Caco-2 (cell line): Measurements from ENCODE around the gene CFAP206. TPM values are rescaled to one million over a fixed set of nuclear protein-coding genes. Genes with fewer than 3 reads are reported as not detected.
A peak's percentile ranks its signal among the peaks of the same experiment; 100 is the strongest.

Source experiments
- BruUV-seq: library from RNA; stranded (reverse); fragments of 400-500 nt; replicated peaks from 2 replicates; lab custom pipeline; 2021; lab: Mats Ljungman, UMichigan
- CTCF ChIA-PET: fragments of 300-600 bp; sonication (Branson Sonifier 250); formaldehyde crosslinking; loops from one replicate; lab custom pipeline; 2022; ENCODE audit warnings: antibody characterized with exemption; lab: Charles Lee
- POLR2A ChIA-PET: fragments of 300-600 bp; sonication (Branson Sonifier 250); formaldehyde crosslinking; loops from one replicate; lab custom pipeline; 2022; ENCODE audit warnings: antibody characterized with exemption; lab: Charles Lee
- DNase-seq, 2 experiments: peaks; one replicate each; pipeline versions ENCODE4 v3.0.0 to v3.0.0-alpha.2; 2020 to 2022
- H3K27me3 ChIP-seq: replicated peaks from 2 replicates; pipeline ENCODE4 v1.6.0; 2011; ENCODE audit warnings: low read length; ENCODE audit not compliant: control insufficient read depth, insufficient read depth
- H3K36me3 ChIP-seq: 2 replicates; pipeline ENCODE4 v1.5.1; 2011; ENCODE audit warnings: low read length; ENCODE audit not compliant: control insufficient read depth, insufficient read depth
- H3K4me1 ChIP-seq: fragments of 250-450 bp; sonication (Bioruptor Pico); 2 replicates; pipeline ENCODE4 v1.5.1; 2020; ENCODE audit warnings: mild to moderate bottlenecking
- H3K4me3 ChIP-seq: 2 replicates; pipeline ENCODE4 v1.5.1; 2011; ENCODE audit warnings: low read depth, mild to moderate bottlenecking, control low read depth, low read length
- H3K9me3 ChIP-seq: fragments of 250-450 bp; sonication (Bioruptor Pico); 2 replicates; pipeline ENCODE4 v1.5.1; 2020; ENCODE audit warnings: mild to moderate bottlenecking, moderate library complexity
- H3K27ac Mint-ChIP-seq: one replicate; pipeline ENCODE4 v1.8.0; 2022; ENCODE audit warnings: mixed read lengths; ENCODE audit not compliant: unreplicated experiment
- H3K27me3 Mint-ChIP-seq: one replicate; pipeline ENCODE4 v1.8.0; 2022; ENCODE audit warnings: mixed read lengths; ENCODE audit not compliant: insufficient read depth, unreplicated experiment
- H3K36me3 Mint-ChIP-seq: one replicate; pipeline ENCODE4 v1.8.0; 2022; ENCODE audit warnings: mild to moderate bottlenecking, mixed read lengths; ENCODE audit not compliant: insufficient read depth, unreplicated experiment
- H3K4me1 Mint-ChIP-seq: one replicate; pipeline ENCODE4 v1.8.0; 2022; ENCODE audit warnings: low read depth, mixed read lengths; ENCODE audit not compliant: unreplicated experiment
- H3K4me3 Mint-ChIP-seq: one replicate; pipeline ENCODE4 v1.8.0; 2022; ENCODE audit warnings: mild to moderate bottlenecking, moderate library complexity, mixed read lengths; ENCODE audit not compliant: unreplicated experiment
- H3K9me3 Mint-ChIP-seq: one replicate; pipeline ENCODE4 v1.8.0; 2022; ENCODE audit warnings: mixed read lengths; ENCODE audit not compliant: unreplicated experiment
- CTCF ChIP-seq, 2 experiments: fragments of 200-600 bp in 1 of 2; IDR thresholded peaks; 1 replicate in 1 of 2; 2 replicates in 1 of 2; pipeline versions ENCODE4 v1.5.1 to v1.8.0; 2011 to 2022; ENCODE audit warnings: antibody characterized with exemption in 1 of 2, control low read depth in 1 of 2, inconsistent platforms in 1 of 2, low read depth in 1 of 2, low read length in 1 of 2, mild to moderate bottlenecking in 1 of 2, moderate library complexity in 1 of 2; ENCODE audit not compliant: insufficient read depth in 1 of 2, severe bottlenecking in 1 of 2, unreplicated experiment in 1 of 2
- intact Hi-C: fragments of 100-400 bp; cut with micrococcal nuclease; formaldehyde crosslinking; loops from one replicate; pipeline ENCODE4 v1.10.0; 2022; ENCODE audit not compliant: unreplicated experiment
- total RNA-seq: library from RNA; stranded (reverse); gene quantifications from 2 replicates; pipeline ENCODE4 v1.2.3, GENCODE V29; 2022

The CFAP206 gene
- total RNA-seq, 1 experiment from 2014 or later = not detected

DNA sequence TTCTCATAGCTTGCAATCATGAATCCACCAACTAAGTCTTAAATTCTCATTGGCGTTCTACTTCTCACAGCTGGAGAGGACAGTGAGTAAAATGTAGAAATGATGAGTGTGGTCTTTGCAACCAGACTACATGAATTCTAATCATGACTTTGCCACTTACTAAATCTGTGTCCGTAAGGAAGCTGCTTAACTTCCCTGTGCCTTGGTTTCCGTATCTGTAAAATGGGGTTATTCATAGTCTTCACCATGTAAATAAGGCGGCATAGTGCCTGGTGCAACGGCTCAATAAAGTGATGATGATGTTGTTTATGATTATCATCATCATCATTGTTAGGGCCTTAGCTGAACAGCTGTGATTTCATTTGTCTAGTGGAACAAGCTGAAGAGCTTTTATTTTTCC is 12.6 kb downstream of the CFAP206 start:
- H3K27me3 ChIP-seq = no peaks in the 10 kb centered on the region
- Mint-ChIP-seq H3K27me3 (no peaks in the 10 kb centered on the region), H3K4me3 (no peak overlapping the region), H3K9me3 (no peaks in the 10 kb centered on the region), H3K36me3 (no peaks in the 10 kb centered on the region), H3K4me1 (peaks cover 9% of the 10 kb centered on the region), H3K27ac (no peak overlapping the region)
- ChIA-PET POLR2A (no interaction called here), CTCF (interaction anchor here (0.6 kb wide), 1 partner anchor 31 kb away, joined by 3 read pairs; no protein-coding TSS in a partner anchor)
- BruUV-seq = no TSS peak
- no peak for DNase-seq
- H3K4me3 ChIP-seq = no peak overlapping the region
- peaks cover 15% of the 10 kb centered on the region for H3K4me1 ChIP-seq
- H3K36me3 ChIP-seq = no peaks in the 10 kb centered on the region
- no peak for TF ChIP-seq CTCF (IDR thresholded peaks at IDR 0.05; ENCODE audit: insufficient read depth in 1 of 2, low read depth in 1 of 2, low read length in 1 of 2, severe bottlenecking in 1 of 2, unreplicated experiment in 1 of 2)
- H3K9me3 ChIP-seq = no peaks in the 10 kb centered on the region
- intact Hi-C loops = no loop called here

DNA sequence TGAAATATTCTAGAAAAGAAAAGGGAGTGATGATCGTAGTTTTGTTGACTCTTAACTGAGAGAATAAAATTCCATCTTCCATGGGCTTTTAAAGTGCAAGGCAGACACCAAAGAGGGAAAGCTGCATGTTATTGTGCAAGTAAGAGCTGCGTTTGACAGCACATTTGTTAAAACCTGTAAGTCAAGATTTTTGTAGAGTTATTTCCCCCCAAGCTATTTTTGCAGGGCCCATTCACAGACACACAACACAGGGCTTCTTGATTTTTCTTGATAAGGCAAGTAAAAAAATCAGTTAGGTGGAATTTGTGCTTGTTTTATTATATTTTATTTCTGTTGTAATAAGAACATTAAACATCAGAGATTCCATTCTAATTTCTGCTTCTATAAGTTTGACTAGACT is 13.8 kb downstream of the CFAP206 start:
- CTCF ChIA-PET = no interaction called here

DNA sequence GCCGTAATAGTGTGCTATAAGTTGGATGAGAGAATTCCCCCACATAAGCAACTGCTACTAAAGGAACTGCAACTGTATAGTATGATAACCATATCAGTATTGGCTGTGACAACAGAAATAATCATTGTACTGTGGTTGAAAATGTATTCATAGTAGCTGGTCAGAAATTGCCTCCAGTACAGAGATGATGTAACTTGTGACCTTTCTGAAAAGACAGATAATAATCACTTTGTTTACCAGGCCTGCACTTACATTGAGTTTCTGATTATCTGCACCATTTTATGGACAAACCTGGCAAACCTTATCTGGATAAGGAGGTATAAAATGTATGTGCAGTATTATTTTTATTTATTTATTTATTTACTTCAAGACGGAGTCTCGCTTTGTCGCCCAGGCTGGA is 19.0 kb downstream of the CFAP206 start:
- no peak overlapping the region for H3K4me3 ChIP-seq
- DNase-seq = no peak
- no peaks in the 10 kb centered on the region for H3K27me3 ChIP-seq
- peaks cover 5% of the 10 kb centered on the region for H3K27me3 Mint-ChIP-seq
- ChIA-PET CTCF (no interaction called here), POLR2A (no interaction called here)
- peaks cover 4% of the 10 kb centered on the region for H3K4me1 Mint-ChIP-seq
- H3K36me3 ChIP-seq = no peaks in the 10 kb centered on the region
- no peaks in the 10 kb centered on the region for H3K9me3 Mint-ChIP-seq
- intact Hi-C loops = no loop called here
- peaks cover 14% of the 10 kb centered on the region for H3K4me1 ChIP-seq
- no peak overlapping the region for H3K4me3 Mint-ChIP-seq
- H3K9me3 ChIP-seq = no peaks in the 10 kb centered on the region
- no TSS peak for BruUV-seq
- no peaks in the 10 kb centered on the region for H3K36me3 Mint-ChIP-seq
- H3K27ac Mint-ChIP-seq = no peak overlapping the region
- no peak for TF ChIP-seq CTCF (IDR thresholded peaks at IDR 0.05; ENCODE audit: insufficient read depth in 1 of 2, low read depth in 1 of 2, low read length in 1 of 2, severe bottlenecking in 1 of 2, unreplicated experiment in 1 of 2)

More for the DNA sequence above, 13.8 kb downstream of the CFAP206 start:
- no peaks in the 10 kb centered on the region for H3K9me3 Mint-ChIP-seq
- intact Hi-C loops = no loop called here
- TF ChIP-seq CTCF (IDR thresholded peaks at IDR 0.05; ENCODE audit: insufficient read depth in 1 of 2, low read depth in 1 of 2, low read length in 1 of 2, severe bottlenecking in 1 of 2, unreplicated experiment in 1 of 2) = no peak
- H3K4me1 ChIP-seq = peaks cover 19% of the 10 kb centered on the region
- H3K4me1 Mint-ChIP-seq = peaks cover 9% of the 10 kb centered on the region
- H3K36me3 Mint-ChIP-seq = no peaks in the 10 kb centered on the region
- no peak overlapping the region for H3K4me3 ChIP-seq
- no peaks in the 10 kb centered on the region for H3K27me3 ChIP-seq
- DNase-seq = peak; percentile 44 to 59
- no TSS peak for BruUV-seq
- POLR2A ChIA-PET = no interaction called here
- H3K27me3 Mint-ChIP-seq = no peaks in the 10 kb centered on the region
- no peaks in the 10 kb centered on the region for H3K36me3 ChIP-seq
- no peaks in the 10 kb centered on the region for H3K9me3 ChIP-seq
- peak overlapping the region; percentile 57 for H3K4me3 Mint-ChIP-seq
- H3K27ac Mint-ChIP-seq = peak overlapping the region; percentile 87
